ENCODE results near the gene USP22.

GRCh38 chr17:21078016-21078780, 35.4 kb upstream of the USP22 start:
- TF ChIP-seq CTCF (IDR thresholded peaks at IDR 0.05; ENCODE audit: low read depth, low read length) (no peak), POLR2A (IDR thresholded peaks at IDR 0.05; ENCODE audit: extremely low read depth, insufficient read length) (no peak), MAX (IDR thresholded peaks at IDR 0.05; ENCODE audit: low read depth, low read length) (no peak), MYC (IDR thresholded peaks at IDR 0.05; ENCODE audit: low read depth, low read length) (no peak)

Data from NB4 (cell line).